Endodermal cell (in vitro differentiated cells): Measurements from ENCODE around the gene TXNDC11. TPM values are rescaled to one million over a fixed set of nuclear protein-coding genes. Genes with fewer than 3 reads are reported as not detected.

Experiments
- DNase-seq: peaks from one replicate; pipeline ENCODE4 v3.0.0-alpha.2; 2017
- H3K27ac ChIP-seq: 2 replicates; pipeline ENCODE4 v1.5.1; 2013; ENCODE audit warnings: mild to moderate bottlenecking, low read depth, low read length, moderate library complexity
- H3K27me3 ChIP-seq: 2 replicates; pipeline ENCODE4 v1.6.1; 2013; ENCODE audit warnings: mild to moderate bottlenecking, low read length, moderate library complexity; ENCODE audit not compliant: insufficient read depth, control insufficient read depth, poor library complexity, severe bottlenecking
- H3K36me3 ChIP-seq: 2 replicates; pipeline ENCODE4 v1.7.0; 2013; ENCODE audit warnings: mild to moderate bottlenecking, low read length, moderate library complexity; ENCODE audit not compliant: control insufficient read depth, insufficient read depth
- H3K4me1 ChIP-seq: one replicate; pipeline ENCODE4 v1.7.0; 2013; ENCODE audit warnings: low read length; ENCODE audit not compliant: control insufficient read depth, insufficient read depth
- H3K4me3 ChIP-seq: 2 replicates; pipeline ENCODE4 v1.5.1; 2013; ENCODE audit warnings: mild to moderate bottlenecking, low read length, moderate library complexity
- H3K9ac ChIP-seq: 2 replicates; pipeline ENCODE4 v1.6.1; 2013; ENCODE audit warnings: mild to moderate bottlenecking, low read length, moderate library complexity; ENCODE audit not compliant: poor library complexity, severe bottlenecking; ENCODE audit errors: extremely low read depth
- H3K9me3 ChIP-seq: 2 replicates; pipeline ENCODE4 v1.6.1; 2013; ENCODE audit warnings: mild to moderate bottlenecking, low read length, moderate library complexity; ENCODE audit not compliant: control insufficient read depth
- H3K27ac Mint-ChIP-seq: 2 replicates; pipeline ENCODE4 v1.8.0; 2020; ENCODE audit warnings: mixed read lengths
- H3K27me3 Mint-ChIP-seq: 2 replicates; pipeline ENCODE4 v1.8.0; 2021; ENCODE audit warnings: mild to moderate bottlenecking, mixed read lengths; ENCODE audit not compliant: insufficient read depth
- H3K36me3 Mint-ChIP-seq: 2 replicates; pipeline ENCODE4 v1.8.0; 2020; ENCODE audit warnings: low read depth, mixed read lengths
- H3K4me1 Mint-ChIP-seq: 2 replicates; pipeline ENCODE4 v1.8.0; 2020; ENCODE audit warnings: mixed read lengths
- H3K4me3 Mint-ChIP-seq: 2 replicates; pipeline ENCODE4 v1.8.0; 2020; ENCODE audit warnings: mild to moderate bottlenecking, moderate library complexity, mixed read lengths
- H3K9me3 Mint-ChIP-seq: 2 replicates; pipeline ENCODE4 v1.8.0; 2020; ENCODE audit warnings: mild to moderate bottlenecking, mixed read lengths
- WGBS, 2 experiments: methylation state at CpG; one replicate each; pipeline versions ENCODE4 v1.1.5 to v1.1.7; 2013; ENCODE audit warnings: missing lambda C conversion rate in 2 of 2, mixed read lengths in 1 of 2; ENCODE audit not compliant: insufficient coverage in 1 of 2, insufficient read length in 1 of 2; 5-methylcytosine and 5-hydroxymethylcytosine counted together
- total RNA-seq, 2 donors: library from RNA; stranded (reverse); fragmentation: NEBNext Ultra II Directional in 1 of 2; extraction: Animal tissue kit (Norgen Biotek cat#: 25700) in 1 of 2; gene quantifications; 2 replicates in 1 of 2; 3 replicates in 1 of 2; pipeline ENCODE4 v1.2.1, GENCODE V29; 2021
- TF ChIP-seq, protein P1 (sequence below): fragments of 200-600 bp; sonication (generic); conservative IDR thresholded peaks from 2 replicates; pipeline ENCODE4 v1.5.0; 2021; ENCODE audit warnings: antibody characterized with exemption, mild to moderate bottlenecking

TXNDC11 gene
- total RNA-seq, 2 donors from 2014 or later: 16.4 to 20.8 TPM

DNA sequence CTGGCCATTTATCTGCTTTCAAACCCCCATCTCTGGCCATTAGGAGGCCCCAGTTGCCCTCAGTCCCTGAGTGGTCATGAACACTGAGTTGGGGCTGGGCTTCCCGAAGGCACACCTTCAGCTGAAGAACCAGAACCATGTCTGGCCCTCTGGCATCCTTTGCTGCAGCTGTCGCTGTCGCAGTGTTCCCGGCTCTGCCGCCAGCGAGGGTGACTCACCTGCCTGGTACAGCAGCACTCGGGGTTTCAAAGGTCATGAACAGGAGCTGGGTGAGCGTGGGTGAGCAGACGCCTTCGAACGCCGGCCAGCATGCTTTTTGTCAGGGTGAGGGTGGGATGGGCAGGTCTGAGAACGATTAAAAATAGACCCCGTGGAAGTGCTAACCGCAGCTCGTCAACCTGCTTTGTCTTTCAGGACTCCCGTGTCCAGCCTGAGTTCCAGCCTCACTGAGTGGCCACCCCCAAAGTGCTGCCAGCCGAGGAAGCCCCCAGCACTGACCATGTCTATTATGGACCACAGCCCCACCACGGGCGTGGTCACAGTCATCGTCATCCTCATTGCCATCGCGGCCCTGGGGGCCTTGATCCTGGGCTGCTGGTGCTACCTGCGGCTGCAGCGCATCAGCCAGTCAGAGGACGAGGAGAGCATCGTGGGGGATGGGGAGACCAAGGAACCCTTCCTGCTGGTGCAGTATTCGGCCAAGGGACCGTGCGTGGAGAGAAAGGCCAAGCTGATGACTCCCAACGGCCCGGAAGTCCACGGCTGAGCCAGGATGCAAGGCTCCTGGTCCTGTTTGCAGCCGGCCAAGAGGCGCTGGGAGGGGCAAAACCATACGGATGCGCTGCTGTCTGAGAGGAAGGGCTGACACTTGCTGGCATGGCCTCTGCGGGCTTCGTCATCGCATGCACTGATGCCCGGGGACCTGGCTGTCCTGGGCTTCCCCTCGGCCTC lies 66.8 kb downstream of the TXNDC11 start:
- Histone ChIP-seq H3K9me3 (no peaks in the 10 kb centered on the region), H3K36me3 (peaks cover 45% of the 10 kb centered on the region), H3K4me1 (peaks cover 4% of the 10 kb centered on the region), H3K27ac (no peak overlapping the region), H3K9ac (no peak overlapping the region), H3K27me3 (no peaks in the 10 kb centered on the region), H3K4me3 (no peak overlapping the region)
- Mint-ChIP-seq H3K27me3 (no peaks in the 10 kb centered on the region), H3K4me3 (no peak overlapping the region), H3K36me3 (peaks cover 34% of the 10 kb centered on the region), H3K27ac (no peak overlapping the region), H3K4me1 (peaks cover 13% of the 10 kb centered on the region), H3K9me3 (no peaks in the 10 kb centered on the region)
- TF ChIP-seq, protein P1, sequence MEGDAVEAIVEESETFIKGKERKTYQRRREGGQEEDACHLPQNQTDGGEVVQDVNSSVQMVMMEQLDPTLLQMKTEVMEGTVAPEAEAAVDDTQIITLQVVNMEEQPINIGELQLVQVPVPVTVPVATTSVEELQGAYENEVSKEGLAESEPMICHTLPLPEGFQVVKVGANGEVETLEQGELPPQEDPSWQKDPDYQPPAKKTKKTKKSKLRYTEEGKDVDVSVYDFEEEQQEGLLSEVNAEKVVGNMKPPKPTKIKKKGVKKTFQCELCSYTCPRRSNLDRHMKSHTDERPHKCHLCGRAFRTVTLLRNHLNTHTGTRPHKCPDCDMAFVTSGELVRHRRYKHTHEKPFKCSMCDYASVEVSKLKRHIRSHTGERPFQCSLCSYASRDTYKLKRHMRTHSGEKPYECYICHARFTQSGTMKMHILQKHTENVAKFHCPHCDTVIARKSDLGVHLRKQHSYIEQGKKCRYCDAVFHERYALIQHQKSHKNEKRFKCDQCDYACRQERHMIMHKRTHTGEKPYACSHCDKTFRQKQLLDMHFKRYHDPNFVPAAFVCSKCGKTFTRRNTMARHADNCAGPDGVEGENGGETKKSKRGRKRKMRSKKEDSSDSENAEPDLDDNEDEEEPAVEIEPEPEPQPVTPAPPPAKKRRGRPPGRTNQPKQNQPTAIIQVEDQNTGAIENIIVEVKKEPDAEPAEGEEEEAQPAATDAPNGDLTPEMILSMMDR: no peak
- 90 to 91% methylated on average over 28 to 42 of the region's 42 CpGs for WGBS, 2 experiments
- peak; percentile 70 for DNase-seq

DNA sequence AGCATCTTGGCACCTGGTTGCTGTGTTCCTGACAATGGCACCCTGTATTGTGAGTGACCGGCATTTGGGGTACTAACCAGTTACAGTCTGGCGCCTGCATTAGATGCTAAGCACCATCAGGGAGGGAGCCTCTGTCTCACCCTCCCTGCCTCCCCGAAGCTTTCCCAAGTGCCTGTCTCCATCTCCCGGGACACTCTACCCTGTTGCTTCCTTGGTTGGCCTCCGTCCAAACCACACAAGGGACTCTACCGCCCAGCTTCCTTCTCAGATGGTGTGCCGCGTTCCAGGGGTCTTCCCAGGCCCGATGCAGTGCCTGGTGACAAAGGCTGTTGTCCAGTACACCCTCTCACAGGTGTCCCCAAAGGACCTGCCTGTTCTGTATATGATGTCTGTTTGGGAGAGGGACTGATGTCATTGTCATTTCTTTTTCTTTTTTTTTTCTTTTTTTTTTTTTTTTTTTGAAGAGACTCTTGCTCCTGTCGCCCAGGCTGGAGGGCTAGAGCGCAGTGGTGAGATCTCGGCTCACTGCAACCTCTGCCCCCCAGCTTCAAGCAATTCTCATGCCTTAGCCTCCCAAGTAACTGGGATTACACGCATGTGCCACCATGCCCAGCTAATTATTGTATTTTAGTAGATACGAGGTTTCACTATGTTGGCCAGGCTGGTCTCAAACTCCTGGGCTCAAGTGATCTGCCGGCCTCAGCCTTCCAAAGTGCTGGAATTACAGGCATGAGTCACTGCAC lies 67.7 kb downstream of the TXNDC11 start:
- H3K4me3 Mint-ChIP-seq: no peak overlapping the region
- no peaks in the 10 kb centered on the region for H3K9me3 Mint-ChIP-seq
- 82 to 84% methylated on average over 5 to 15 of the region's 15 CpGs for WGBS, 2 experiments
- H3K4me3 ChIP-seq: no peak overlapping the region
- H3K27me3 ChIP-seq: no peaks in the 10 kb centered on the region
- peaks cover 19% of the 10 kb centered on the region for H3K4me1 Mint-ChIP-seq
- peaks cover 37% of the 10 kb centered on the region for H3K36me3 ChIP-seq
- TF ChIP-seq, protein P1: no peak
- no peak for DNase-seq
- peak overlapping the region; percentile 44 for H3K27ac Mint-ChIP-seq
- H3K9ac ChIP-seq: no peak overlapping the region
- H3K4me1 ChIP-seq: peaks cover 7% of the 10 kb centered on the region
- peaks cover 34% of the 10 kb centered on the region for H3K36me3 Mint-ChIP-seq
- H3K27ac ChIP-seq: no peak overlapping the region
- H3K27me3 Mint-ChIP-seq: no peaks in the 10 kb centered on the region
- H3K9me3 ChIP-seq: no peaks in the 10 kb centered on the region

DNA sequence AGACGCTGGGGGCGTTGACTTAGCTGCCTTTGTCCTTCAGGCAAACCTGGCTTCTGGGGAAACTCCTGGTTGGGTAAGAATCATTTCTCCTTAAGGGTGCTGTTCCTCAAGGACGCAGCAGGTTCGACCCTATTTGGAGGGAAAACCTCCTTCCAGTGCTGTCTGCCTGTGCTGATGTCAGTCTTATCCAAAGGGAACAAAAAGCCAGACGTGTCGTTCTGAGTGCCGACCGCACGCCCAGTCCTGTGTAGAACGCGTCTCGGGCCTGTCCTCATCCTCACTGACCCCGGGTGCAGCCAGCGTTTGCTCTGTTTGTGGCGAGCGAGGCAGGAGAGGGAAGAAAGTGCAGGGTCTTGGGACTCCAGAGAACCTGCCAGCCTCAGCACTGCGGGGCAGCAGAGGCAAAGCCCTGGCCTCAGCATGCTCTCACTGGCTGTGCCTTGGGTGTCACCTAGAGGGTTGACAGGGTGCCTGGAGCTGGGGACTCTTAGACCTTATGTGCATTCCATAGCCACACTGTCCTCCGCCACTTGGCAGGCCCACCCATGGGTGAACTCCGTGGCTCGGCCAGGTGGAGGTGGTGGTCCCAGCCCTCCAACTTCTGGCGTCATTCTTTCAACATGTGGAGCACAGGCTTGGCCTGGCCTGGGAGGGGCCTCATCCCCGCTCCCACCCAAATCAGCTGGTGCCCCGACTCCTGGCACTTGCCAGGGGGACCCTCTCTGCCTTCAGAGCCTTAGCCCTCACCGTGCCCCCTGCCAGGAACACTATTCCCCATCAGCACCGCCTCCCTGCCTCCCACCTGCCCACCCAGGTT lies 68.4 kb downstream of the TXNDC11 start:
- Mint-ChIP-seq H3K36me3 (peaks cover 33% of the 10 kb centered on the region), H3K9me3 (no peaks in the 10 kb centered on the region), H3K27me3 (no peaks in the 10 kb centered on the region), H3K27ac (peak overlapping the region; percentile 86), H3K4me3 (no peak overlapping the region), H3K4me1 (peaks cover 21% of the 10 kb centered on the region)
- no peaks in the 10 kb centered on the region for H3K27me3 ChIP-seq
- H3K4me1 ChIP-seq: peaks cover 12% of the 10 kb centered on the region
- WGBS, 2 experiments: 93 to 96% methylated on average over 22 to 25 of the region's 25 CpGs
- no peaks in the 10 kb centered on the region for H3K9me3 ChIP-seq
- H3K36me3 ChIP-seq: peaks cover 33% of the 10 kb centered on the region
- no peak overlapping the region for H3K4me3 ChIP-seq
- DNase-seq: no peak
- no peak overlapping the region for H3K9ac ChIP-seq
- TF ChIP-seq, protein P1: no peak
- H3K27ac ChIP-seq: no peak overlapping the region
